Mucosa of stomach (tissue), 1 donor: ENCODE results near the gene IFNAR1.
"Not testable (repeated sequence)": the region's sequence is repeated elsewhere in the genome, so short reads cannot be mapped to it uniquely, and the experiment has no call there.

Source experiments
- H3K27me3 ChIP-seq: one replicate; pipeline ENCODE4 v1.7.0; 2013; ENCODE audit warnings: mild to moderate bottlenecking, low read length; ENCODE audit not compliant: control insufficient read depth, insufficient read depth
- H3K36me3 ChIP-seq: one replicate; pipeline ENCODE4 v1.7.0; 2013; ENCODE audit warnings: low read length; ENCODE audit not compliant: control insufficient read depth, insufficient read depth
- H3K4me1 ChIP-seq: one replicate; pipeline ENCODE4 v1.7.0; 2013; ENCODE audit warnings: mild to moderate bottlenecking, low read length; ENCODE audit not compliant: control insufficient read depth, insufficient read depth
- H3K4me3 ChIP-seq: one replicate; pipeline ENCODE4 v1.7.0; 2013; ENCODE audit warnings: low read length
- H3K9ac ChIP-seq: one replicate; pipeline ENCODE4 v1.7.0; 2013; ENCODE audit warnings: mild to moderate bottlenecking, low read length, moderate library complexity
- H3K9me3 ChIP-seq: one replicate; pipeline ENCODE4 v1.7.0; 2013; ENCODE audit warnings: mild to moderate bottlenecking, low read length, moderate library complexity; ENCODE audit not compliant: control insufficient read depth
- donor health status: Pancreatic carcinoma.

Gene IFNAR1

DNA sequence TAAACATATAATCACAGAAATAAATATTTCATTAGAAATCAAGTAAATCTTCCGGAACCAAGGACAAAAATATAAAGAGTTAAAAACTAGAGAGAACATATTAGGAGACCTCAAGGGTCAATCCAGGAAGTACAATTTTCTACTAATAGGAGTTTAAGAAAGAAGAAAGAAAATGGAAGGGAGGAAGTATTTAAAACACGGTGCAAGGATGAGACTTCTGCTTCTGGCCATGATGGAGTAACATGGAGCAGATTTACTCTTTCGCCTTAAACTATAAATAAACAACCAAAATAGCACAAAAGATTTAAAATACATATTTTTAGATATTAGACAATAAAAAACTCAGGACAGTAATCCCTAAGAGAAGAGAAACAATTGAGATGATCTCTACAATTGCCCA is 12.6 kb upstream of the IFNAR1 start:
- Histone ChIP-seq H3K4me1 (no peaks in the 10 kb centered on the region), H3K9ac (no peak overlapping the region), H3K36me3 (no peaks in the 10 kb centered on the region), H3K9me3 (no peaks in the 10 kb centered on the region), H3K4me3 (no peak overlapping the region), H3K27me3 (no peaks in the 10 kb centered on the region)

DNA sequence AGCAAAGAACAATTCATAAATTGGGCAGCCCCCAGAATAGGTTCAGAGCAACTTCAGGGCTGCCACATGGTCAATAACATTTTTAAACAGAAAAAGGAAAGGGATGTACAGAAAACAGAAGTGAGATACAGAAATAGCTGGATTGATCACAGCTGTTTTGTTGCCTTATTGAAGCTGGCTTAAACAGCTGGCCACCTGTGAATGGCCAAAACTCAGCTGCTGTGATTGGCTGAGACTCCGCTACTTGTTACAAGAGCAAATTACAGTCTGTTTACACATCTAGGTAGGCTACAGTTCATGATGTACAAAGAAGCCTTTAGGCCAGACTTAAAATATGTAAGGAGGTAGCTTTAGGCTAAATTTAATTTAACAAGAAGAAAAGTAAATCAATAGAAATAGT is 11.6 kb upstream of the IFNAR1 start:
- no peaks in the 10 kb centered on the region for H3K4me1 ChIP-seq
- H3K36me3 ChIP-seq = no peaks in the 10 kb centered on the region
- H3K4me3 ChIP-seq = no peak overlapping the region
- H3K9me3 ChIP-seq = no peaks in the 10 kb centered on the region
- no peaks in the 10 kb centered on the region for H3K27me3 ChIP-seq
- H3K9ac ChIP-seq = no peak overlapping the region

DNA sequence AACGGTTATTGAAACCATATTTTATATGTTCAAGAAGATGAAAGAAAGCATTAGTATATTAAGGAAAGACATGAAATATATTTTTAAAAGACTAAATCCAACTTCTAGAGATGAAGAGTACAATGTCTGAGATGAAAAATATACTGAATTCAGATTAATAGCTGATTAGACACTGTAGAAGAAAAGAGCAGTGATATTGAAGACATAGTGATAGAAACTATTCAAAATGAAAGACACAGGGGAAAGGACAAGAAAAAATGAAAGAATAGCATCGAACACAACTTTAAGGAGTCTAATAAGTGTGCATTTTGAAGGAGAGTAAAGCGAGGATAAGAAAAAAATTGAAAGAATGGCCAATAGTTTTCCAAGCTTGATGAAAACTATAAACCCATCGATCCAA is 11.2 kb upstream of the IFNAR1 start:
- H3K4me1 ChIP-seq = no peaks in the 10 kb centered on the region
- no peaks in the 10 kb centered on the region for H3K36me3 ChIP-seq
- H3K9me3 ChIP-seq = no peaks in the 10 kb centered on the region
- no peak overlapping the region for H3K9ac ChIP-seq
- no peak overlapping the region for H3K4me3 ChIP-seq
- no peaks in the 10 kb centered on the region for H3K27me3 ChIP-seq

DNA sequence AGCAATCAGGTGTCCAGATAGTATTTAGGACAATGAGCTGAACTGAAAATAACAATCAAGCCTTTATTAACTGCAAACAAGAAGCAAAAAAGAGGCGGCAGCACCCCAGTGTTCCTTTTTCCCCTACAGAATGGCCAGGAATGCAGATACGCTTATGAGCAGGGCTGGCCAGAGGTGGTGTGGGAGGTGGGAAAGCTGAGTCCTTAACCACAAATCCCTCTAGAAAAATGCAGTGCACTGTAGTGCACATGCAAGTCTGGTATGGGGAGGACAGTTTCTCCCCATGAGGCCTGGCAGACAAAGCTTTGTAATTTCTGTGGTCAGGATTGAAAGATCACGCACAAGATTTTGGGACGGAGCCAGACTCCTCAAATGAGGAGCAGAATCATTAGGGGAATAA is 10.7 kb upstream of the IFNAR1 start:
- Histone ChIP-seq H3K27me3 (no peaks in the 10 kb centered on the region), H3K9me3 (no peaks in the 10 kb centered on the region)

DNA sequence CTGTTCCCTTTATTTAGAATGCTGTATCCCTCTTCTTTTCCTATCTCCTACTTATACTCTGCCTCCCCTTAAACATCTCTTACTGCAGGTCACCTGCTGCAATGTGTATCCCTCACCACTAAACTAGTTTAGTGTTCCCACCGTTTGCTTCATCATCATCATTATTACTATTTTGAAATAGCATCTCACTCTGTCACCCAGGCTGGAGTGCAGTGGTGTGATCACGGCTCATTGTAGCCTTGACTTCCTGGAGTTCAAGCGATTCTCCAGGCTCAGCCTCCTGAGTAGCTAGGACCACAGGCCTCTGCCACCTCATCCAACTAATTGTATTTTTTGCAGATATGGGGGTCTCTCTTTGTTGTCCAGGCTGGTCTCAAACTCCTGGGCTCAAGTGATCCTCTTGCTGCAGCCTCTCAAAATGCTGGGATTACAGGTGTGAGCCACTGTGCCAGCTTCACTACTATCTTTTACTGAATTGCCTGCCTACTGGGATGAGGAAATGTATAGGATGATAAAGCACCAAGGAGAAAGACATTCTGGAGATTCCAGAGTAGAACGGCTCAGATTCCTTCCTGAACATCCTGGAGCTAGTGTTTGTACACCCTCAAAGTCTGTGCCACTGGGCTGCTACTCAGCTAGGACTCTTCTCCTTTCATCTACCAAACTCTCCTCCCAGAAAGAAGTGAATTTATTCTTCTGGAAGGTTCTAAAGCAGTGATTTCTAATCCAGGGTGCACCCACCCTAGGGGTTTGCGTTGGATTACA is 8.6 kb upstream of the IFNAR1 start:
- no peaks in the 10 kb centered on the region for H3K27me3 ChIP-seq
- H3K9me3 ChIP-seq = no peaks in the 10 kb centered on the region

More for the DNA sequence above, 10.7 kb upstream of the IFNAR1 start:
- Histone ChIP-seq H3K4me1 (no peaks in the 10 kb centered on the region), H3K9ac (no peak overlapping the region), H3K36me3 (no peaks in the 10 kb centered on the region), H3K4me3 (no peak overlapping the region)

DNA sequence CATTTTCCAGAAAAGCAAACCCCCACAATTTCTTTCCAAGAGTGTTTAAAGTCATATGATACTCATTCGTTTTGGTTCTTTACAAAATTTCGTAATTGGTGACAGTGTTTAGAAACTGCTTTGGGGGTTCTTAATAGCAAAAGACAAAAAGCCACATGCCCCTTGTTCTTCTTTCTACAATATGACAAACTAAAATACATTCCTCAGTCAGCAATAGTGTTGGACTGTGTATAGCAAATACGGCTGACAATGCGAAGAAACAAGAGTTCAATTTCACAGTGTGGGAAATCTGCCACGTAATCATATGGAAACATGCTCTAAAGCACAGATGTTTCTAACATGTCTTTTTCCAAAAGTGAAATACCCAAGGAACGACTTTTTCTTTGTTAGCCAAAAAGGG is 7.6 kb upstream of the IFNAR1 start:
- no peaks in the 10 kb centered on the region for H3K9me3 ChIP-seq
- H3K36me3 ChIP-seq = no peaks in the 10 kb centered on the region
- no peak overlapping the region for H3K4me3 ChIP-seq
- no peaks in the 10 kb centered on the region for H3K4me1 ChIP-seq
- no peaks in the 10 kb centered on the region for H3K27me3 ChIP-seq
- H3K9ac ChIP-seq = no peak overlapping the region

More for the DNA sequence above, 8.6 kb upstream of the IFNAR1 start:
- no peak overlapping the region for H3K9ac ChIP-seq
- H3K4me1 ChIP-seq = no peaks in the 10 kb centered on the region
- H3K36me3 ChIP-seq = no peaks in the 10 kb centered on the region
- no peak overlapping the region for H3K4me3 ChIP-seq

DNA sequence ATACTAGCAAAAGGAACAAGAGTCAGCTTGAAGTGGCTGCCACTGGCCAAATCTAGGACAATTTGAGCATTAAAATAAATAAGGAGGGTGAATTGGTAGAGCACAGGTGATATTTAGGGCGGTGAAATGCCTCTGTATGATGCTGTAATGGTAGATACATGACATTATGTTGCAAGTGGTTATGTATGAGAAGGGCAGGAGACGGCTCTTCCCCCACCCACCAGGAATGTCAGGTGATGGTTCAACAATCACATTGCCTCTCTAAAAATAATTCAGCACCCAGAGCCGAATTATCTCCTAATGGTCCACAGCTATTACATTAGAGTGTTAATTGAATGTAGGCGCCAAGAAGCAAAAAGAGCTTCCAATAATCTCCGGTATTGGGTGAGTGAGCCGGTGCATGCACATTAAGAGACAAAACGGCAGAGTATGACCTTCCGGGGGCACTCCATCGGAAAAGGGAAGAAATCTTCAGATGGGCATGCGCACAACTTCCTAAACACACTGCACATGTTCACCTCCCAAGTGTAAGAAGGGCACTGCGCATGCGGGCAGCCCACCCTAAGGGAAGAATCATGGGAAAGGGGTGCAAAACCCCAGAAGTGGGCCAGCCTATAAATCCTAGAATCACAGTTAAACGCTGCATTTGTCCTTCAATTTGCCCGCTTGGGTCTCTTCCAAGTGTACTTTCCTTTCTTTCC is 6.8 kb upstream of the IFNAR1 start:
- Histone ChIP-seq H3K4me1 (no peaks in the 10 kb centered on the region), H3K36me3 (no peaks in the 10 kb centered on the region), H3K4me3 (no peak overlapping the region), H3K27me3 (no peaks in the 10 kb centered on the region), H3K9me3 (no peaks in the 10 kb centered on the region), H3K9ac (no peak overlapping the region)

DNA sequence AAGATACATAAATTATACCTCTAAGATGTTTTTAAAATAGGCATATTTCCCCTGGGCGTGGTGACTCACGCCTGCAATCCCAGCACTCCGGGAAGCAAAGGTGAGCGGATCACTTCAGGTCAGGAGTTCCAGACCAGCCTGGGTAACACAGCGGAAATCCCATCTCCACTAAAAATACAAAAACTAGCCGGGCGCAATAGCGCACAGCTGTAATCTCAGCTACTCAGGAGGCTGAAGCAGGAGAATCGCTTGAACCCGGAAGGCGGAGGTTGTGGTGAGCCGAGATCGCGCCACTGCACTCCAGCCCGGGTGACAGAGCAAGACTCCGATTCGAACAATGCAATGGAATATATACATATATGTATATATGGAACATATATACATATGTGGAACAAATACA is 3.8 kb upstream of the IFNAR1 start:
- not testable (repeated sequence) for H3K36me3 ChIP-seq, H3K9ac ChIP-seq, H3K27me3 ChIP-seq, H3K4me1 ChIP-seq, H3K4me3 ChIP-seq, H3K9me3 ChIP-seq

DNA sequence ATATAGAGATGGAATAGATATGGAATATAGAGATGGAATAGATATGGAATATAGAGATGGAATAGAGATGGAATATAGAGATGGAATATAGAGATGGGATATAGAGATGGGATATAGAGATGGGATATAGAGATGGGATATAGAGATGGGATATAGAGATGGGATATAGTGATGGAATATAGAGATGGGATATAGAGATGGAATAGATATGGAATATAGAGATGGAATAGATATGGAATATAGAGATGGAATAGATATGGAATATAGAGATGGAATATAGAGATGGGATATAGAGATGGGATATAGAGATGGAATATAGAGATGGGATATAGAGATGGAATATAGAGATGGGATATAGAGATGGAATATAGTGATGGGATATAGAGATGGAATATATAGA is 1.2 kb upstream of the IFNAR1 start:
- H3K9ac ChIP-seq, H3K4me3 ChIP-seq, H3K9me3 ChIP-seq, H3K4me1 ChIP-seq, H3K36me3 ChIP-seq, H3K27me3 ChIP-seq: not testable (repeated sequence)

DNA sequence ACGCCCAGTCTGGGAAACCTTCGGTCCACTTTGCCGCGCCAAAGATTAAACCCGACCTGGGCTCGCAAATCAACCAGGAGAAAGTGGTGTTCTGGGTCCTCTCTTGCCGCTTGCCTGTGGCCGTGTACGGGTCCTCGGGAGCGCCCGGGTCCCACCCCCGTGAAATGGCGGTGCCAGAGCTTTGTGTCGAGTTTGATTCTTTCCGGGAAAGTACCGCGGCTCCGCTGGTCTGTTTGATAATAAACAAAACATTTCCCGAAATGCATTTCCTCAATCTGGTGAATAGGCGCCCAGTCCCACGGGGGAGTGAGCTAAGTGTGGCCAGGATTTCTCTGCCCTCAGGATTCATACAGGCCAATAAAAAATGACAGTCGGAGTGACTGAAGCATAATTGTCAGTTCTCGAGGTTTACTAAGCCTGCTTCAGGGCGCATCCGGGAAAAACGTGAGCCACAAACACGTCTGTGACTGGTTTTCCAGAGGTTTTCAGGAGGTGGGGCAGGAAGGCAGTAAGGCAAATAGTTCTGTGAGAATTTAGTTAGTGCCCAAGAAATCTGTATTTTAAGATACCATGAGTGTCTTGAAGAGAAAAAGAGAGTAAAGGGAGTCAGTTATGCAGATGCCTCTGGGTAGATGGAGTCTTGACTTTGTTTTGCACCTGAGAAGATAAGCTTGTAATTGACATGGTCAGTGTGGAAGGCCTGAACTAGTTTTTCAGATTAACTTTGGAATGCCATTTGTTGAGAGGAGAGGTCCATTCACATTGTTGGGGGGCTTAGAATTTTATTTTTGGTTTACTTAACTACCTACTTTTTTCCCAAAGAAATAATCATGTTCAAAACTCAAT is 675 bp downstream of the IFNAR1 start:
- Histone ChIP-seq H3K9me3 (no peaks in the 10 kb centered on the region), H3K9ac (peak overlapping the region; percentile 98), H3K36me3 (no peaks in the 10 kb centered on the region), H3K4me1 (no peaks in the 10 kb centered on the region), H3K4me3 (peak overlapping the region; percentile 81), H3K27me3 (no peaks in the 10 kb centered on the region)

DNA sequence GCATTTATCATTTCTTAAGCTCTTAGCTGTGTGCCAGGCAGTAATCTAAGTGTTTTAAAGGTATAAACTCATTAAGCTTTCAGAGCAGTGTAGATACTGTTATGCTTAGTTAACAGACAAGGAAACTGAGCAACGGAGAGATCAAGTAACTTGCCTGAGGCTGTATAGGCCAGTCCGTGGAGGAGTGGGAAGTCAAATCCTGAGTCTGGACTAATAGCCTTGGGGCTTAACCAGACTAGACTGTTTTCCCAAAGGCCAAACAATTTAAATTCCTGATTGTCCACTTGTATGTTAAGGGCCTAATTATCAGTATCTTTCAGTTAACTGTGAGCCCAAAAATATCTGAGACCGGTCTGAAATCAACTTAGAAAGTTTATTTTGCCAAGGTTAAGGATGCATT is 2.6 kb downstream of the IFNAR1 start:
- H3K4me3 ChIP-seq = no peak overlapping the region
- no peaks in the 10 kb centered on the region for H3K36me3 ChIP-seq
- no peak overlapping the region for H3K9ac ChIP-seq
- H3K27me3 ChIP-seq = no peaks in the 10 kb centered on the region
- no peaks in the 10 kb centered on the region for H3K4me1 ChIP-seq
- H3K9me3 ChIP-seq = no peaks in the 10 kb centered on the region

DNA sequence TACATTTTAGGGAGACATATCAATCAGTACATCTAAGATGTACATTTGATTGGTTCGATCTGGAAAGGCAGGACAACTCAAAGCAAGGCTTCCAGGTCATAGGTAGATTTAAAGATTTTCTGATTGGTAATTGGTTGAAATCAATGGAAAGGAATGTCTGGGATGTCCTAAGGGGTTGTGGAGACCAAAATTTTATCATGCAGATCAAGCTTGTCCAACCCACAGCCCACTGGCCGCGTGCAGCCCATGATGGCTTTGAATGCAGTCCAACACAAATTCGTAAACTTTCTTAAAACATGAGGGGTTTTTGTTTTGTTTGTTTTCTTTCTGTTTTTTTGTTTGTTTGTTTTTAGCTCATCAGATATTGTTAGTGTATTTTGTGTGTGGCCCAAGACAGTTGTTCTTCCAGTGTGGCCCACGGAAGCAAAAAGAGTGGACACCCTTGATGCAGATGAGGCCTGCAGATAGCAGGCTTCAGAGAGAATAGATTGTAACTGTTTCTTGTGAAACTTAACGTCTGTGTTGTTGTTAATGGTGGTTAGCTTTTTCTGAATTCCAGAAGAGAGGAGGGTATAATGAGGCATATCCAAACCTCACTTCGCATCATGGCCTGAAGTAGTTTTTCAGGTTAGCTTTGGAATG is 3.1 kb downstream of the IFNAR1 start:
- Histone ChIP-seq H3K4me1 (no peaks in the 10 kb centered on the region), H3K9ac (no peak overlapping the region), H3K36me3 (no peaks in the 10 kb centered on the region), H3K9me3 (no peaks in the 10 kb centered on the region), H3K4me3 (no peak overlapping the region), H3K27me3 (no peaks in the 10 kb centered on the region)
